GM19463 (cell line): ENCODE data around the gene CFI.

ENCODE experiments used
- ATAC-seq: cut with Tn5 transposase; IDR thresholded peaks from one replicate; pipeline ENCODE4 v1.9.1; 2021; ENCODE audit warnings: mild to moderate bottlenecking, moderate library complexity; ENCODE audit not compliant: unreplicated experiment

CFI gene

GRCh38 chr4:109735566-109736365, 66.0 kb downstream of the CFI start:
- ATAC-seq: no peak

GRCh38 chr4:109733728-109734127, 68.1 kb downstream of the CFI start:
- ATAC-seq: no peak

- ATAC-seq: no peak
Measured at GRCh38 chr4:109730619-109731545, 70.9 kb downstream of the CFI start.

DNA sequence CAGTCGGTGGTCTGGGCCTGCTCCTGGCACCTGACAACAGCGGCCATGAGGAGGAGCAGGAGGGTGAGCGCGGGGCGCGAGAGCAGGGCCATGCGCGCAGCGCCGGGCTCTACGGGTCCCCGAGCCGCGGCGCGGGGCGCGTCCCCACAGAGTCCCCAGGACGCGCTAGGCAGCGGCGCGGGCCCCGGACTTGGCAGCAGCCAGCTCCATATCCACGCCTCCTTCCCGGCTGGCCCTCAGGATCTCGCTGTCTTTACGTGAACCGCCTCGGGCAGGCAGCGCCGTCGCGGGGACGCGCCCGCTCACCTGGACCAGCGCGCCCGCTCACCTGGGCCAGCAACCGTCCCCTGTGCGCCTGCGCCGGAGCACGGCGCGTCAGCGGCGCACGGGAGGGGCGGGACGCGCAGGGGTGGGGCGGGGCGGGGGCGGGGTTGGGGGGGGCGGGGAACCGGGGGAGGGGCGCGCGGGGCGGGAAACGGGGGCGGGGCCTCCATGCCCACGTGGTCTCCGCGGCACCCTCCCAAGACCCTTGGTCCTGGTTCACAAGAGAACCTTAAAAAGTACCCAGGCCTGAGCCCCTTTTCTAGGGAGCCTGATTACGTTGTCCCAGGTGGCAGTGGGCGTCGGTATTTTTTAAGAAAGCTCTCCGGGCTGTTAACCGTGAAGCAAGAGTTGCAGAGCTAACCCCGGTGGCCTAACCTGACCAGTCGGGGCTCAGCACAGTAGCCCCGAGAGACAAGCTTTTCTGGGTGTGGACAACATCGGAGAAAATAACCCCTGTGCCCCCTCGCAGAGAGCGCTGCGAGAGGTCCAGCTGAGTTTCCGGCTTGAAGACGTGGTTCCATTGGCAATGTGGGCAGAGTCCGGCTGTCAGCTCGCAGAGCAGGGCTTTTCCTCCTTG, 71.8 kb downstream of the CFI start, which contains the start of gene PLA2G12A:
Gene PLA2G12A (minus strand): TSS at position 353 of the 901 bp plus-strand sequence. CDS start 261 bp downstream, at position 92.
- ATAC-seq: peak; percentile 77

DNA sequence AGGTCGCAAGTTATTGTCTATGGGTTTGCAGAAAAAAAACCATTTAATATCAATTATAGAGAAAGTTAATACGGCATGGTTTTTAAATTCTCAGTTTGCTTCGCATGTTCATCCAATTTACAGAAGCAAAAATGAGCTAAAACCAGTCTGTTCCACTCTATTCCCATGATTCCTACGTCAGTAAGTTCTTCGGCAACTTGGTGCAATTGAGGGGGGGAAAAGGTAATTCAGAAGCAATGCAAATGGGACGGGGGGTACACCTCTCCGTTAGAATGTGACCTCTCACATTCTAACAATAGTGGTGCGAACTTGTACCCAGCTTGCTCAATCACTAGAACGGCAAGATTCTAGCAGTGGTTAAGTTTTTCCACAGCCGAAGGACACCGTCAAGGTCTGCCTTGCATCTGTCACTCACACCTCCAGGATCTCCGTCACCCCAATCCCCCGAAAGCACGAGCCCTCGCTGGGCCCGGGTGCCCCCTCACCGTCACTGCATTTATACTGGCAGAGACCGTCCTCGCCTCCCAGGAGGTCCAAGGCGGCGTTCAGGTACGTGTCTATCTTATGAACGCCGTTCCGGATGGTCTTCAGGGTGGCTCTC, 72.6 kb downstream of the CFI start:
- no peak for ATAC-seq

- ATAC-seq: no peak
Measured at GRCh38 chr4:109728385-109728784, 73.4 kb downstream of the CFI start.

- ATAC-seq: no peak
Measured at GRCh38 chr4:109723110-109723509, 78.7 kb downstream of the CFI start.

DNA sequence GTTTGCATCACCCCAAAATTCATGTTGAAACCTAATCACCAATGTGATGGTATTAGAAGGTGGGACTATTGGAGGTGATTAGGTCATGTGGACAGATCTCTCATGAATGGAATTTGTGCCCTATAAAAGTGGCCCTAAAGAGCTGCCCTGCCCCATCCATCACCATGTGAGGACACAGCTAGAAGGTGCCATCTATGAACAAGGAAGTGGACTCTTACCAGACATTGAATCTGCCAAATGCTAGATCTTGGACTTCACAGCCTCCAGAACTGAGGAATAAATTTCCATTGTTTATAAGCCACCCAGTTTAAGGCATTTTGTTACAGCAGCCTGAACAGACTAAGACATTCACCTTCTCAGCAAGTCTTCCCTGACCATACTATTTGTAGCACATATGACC, 79.4 kb downstream of the CFI start:
- no peak for ATAC-seq

DNA sequence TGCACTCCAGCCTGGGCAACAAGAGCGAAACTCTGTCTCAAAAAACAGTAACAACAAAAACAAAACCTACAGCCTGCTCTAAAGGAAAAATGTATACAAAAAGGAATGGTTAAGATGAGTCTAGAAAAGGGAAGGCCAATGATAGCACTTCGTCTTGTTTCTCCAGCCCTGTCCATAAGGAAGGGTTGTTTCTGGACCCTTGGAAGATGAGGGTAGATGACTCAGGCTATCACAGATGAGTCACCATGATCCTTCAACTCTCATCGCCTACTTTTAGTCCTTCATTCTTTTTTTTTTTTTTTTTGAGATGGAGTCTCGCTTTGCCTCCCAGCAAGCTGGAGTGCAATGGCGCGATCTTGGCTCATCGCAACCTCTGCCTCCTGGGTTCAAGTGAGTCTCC, 80.8 kb downstream of the CFI start:
- ATAC-seq: no peak

GRCh38 chr4:109719604-109720003, 82.2 kb downstream of the CFI start:
- ATAC-seq: no peak

- no peak for ATAC-seq
Measured at GRCh38 chr4:109718759-109719158, 83.0 kb downstream of the CFI start.

GRCh38 chr4:109713500-109713899, 88.3 kb downstream of the CFI start:
- ATAC-seq: no peak

GRCh38 chr4:109708990-109709389, 92.8 kb downstream of the CFI start:
- ATAC-seq: peak; percentile 96

GRCh38 chr4:109708435-109708834, 93.4 kb downstream of the CFI start:
- ATAC-seq: no peak

DNA sequence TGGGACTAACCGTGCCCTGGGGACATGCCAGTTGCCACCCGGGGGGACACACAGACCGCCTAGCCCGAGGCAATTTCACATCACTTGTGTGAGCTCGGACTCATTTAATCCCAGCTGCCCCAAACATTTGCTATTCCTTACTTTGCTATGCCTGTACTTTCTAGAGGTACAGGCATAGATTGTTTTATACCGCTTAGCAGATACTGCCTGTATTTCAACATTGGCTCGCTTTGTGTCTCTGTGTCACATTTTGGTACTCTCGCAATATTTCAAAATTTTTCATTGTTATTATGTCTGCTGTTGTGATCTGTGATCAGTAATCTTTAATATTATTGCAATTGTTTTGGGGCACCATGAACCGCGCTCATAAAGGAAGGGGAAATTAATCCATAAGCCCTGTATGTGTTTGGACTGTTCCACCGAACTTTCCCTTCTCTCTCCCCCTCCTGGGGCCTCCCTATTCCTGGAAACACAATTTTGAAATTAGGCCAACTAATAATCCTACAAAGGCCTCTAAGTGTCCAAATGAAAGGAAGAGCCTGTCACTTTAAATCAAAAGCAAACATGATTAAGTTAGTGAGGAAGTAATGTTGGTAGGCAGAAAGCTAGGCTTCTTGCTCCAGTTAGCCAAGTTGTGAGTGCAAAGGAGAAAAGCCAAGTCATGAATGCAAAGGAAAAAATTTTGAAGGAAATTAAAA, 98.0 kb downstream of the CFI start:
- no peak for ATAC-seq

GRCh38 chr4:109702950-109703663, 98.7 kb downstream of the CFI start, which contains the start of gene CASP6:
Gene CASP6 (minus strand): TSS chr4:109703445. CDS start chr4:109703395, 50 bp downstream.
- peak; percentile 67 for ATAC-seq

GRCh38 chr4:109701566-109702410, 100.0 kb downstream of the CFI start:
- ATAC-seq: no peak
